ENCODE data around the gene RBMX. TPM values are rescaled to one million over a fixed set of nuclear protein-coding genes. Genes with fewer than 3 reads are reported as not detected.

Gene RBMX
- total and polyA plus RNA-seq, 2 of the 13 experiments (the other 11 are each of a cell fraction or from before 2014, with no cell fraction given): 114 to 254 TPM

DNA sequence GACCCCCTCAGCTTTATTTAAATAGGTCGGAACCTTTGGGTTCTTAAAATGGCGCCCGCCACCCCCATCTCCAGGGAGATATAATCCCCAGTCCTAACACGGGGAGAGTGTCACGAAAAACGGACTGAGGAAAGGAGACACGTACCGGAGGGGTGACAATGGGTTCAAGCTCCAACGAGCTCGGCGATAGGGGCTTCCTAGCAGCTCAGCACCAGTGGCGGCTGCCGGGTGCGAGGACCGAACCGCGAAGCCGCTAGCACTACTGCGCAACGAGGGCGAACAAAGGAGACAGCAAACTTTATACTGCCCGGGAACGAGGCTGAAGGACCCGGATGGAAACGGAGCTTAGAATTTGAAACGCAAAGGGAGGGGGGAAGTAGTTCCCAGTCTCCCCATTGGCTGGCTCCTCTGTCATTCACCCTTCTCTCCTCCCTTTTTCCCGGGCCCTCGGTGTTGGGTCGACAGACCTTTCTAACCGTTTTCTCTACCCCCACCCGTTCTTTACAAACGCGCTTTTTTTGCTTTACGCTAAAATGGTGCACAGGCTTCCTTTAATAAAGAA is at the start of gene RBMX (continued):
- TF ChIP-seq, protein P1, sequence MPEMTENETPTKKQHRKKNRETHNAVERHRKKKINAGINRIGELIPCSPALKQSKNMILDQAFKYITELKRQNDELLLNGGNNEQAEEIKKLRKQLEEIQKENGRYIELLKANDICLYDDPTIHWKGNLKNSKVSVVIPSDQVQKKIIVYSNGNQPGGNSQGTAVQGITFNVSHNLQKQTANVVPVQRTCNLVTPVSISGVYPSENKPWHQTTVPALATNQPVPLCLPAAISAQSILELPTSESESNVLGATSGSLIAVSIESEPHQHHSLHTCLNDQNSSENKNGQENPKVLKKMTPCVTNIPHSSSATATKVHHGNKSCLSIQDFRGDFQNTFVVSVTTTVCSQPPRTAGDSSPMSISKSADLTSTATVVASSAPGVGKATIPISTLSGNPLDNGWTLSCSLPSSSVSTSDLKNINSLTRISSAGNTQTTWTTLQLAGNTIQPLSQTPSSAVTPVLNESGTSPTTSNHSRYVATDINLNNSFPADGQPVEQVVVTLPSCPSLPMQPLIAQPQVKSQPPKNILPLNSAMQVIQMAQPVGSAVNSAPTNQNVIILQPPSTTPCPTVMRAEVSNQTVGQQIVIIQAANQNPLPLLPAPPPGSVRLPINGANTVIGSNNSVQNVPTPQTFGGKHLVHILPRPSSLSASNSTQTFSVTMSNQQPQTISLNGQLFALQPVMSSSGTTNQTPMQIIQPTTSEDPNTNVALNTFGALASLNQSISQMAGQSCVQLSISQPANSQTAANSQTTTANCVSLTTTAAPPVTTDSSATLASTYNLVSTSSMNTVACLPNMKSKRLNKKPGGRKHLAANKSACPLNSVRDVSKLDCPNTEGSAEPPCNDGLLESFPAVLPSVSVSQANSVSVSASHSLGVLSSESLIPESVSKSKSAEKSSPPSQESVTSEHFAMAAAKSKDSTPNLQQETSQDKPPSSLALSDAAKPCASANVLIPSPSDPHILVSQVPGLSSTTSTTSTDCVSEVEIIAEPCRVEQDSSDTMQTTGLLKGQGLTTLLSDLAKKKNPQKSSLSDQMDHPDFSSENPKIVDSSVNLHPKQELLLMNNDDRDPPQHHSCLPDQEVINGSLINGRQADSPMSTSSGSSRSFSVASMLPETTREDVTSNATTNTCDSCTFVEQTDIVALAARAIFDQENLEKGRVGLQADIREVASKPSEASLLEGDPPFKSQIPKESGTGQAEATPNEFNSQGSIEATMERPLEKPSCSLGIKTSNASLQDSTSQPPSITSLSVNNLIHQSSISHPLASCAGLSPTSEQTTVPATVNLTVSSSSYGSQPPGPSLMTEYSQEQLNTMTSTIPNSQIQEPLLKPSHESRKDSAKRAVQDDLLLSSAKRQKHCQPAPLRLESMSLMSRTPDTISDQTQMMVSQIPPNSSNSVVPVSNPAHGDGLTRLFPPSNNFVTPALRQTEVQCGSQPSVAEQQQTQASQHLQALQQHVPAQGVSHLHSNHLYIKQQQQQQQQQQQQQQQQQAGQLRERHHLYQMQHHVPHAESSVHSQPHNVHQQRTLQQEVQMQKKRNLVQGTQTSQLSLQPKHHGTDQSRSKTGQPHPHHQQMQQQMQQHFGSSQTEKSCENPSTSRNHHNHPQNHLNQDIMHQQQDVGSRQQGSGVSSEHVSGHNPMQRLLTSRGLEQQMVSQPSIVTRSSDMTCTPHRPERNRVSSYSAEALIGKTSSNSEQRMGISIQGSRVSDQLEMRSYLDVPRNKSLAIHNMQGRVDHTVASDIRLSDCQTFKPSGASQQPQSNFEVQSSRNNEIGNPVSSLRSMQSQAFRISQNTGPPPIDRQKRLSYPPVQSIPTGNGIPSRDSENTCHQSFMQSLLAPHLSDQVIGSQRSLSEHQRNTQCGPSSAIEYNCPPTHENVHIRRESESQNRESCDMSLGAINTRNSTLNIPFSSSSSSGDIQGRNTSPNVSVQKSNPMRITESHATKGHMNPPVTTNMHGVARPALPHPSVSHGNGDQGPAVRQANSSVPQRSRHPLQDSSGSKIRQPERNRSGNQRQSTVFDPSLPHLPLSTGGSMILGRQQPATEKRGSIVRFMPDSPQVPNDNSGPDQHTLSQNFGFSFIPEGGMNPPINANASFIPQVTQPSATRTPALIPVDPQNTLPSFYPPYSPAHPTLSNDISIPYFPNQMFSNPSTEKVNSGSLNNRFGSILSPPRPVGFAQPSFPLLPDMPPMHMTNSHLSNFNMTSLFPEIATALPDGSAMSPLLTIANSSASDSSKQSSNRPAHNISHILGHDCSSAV (CRISPR knock-in tag; IDR thresholded peaks at IDR 0.05; ENCODE audit: borderline replicate concordance): no peak
- TF ChIP-seq ZFP36 (IDR thresholded peaks at IDR 0.05; ENCODE audit: borderline replicate concordance, low read depth, low read length, partially characterized antibody) (no peak), KAT2B (IDR thresholded peaks at IDR 0.05; ENCODE audit: borderline replicate concordance, low read depth, low read length) (no peak), ZFY (CRISPR knock-in tag; IDR thresholded peaks at IDR 0.05) (0 out of 2 replicates have a peak, but pooled peaks have one; percentile 16), NR2C2 (CRISPR knock-in tag; IDR thresholded peaks at IDR 0.05; ENCODE audit: borderline replicate concordance) (peak; percentile 66), ZGPAT (CRISPR knock-in tag; IDR thresholded peaks at IDR 0.05) (no peak; the same call in 1 of the 2 replicates), KDM5B (CRISPR knock-in tag; IDR thresholded peaks at IDR 0.05; ENCODE audit: borderline replicate concordance) (no peak; the same call in 1 of the 2 replicates), ZNF724P (CRISPR knock-in tag; IDR thresholded peaks at IDR 0.05; ENCODE audit: borderline replicate concordance) (no peak), TBX2 (CRISPR knock-in tag; IDR thresholded peaks at IDR 0.05; ENCODE audit: borderline replicate concordance) (peak; percentile 41; the same call in 1 of the 2 replicates), ZNF549 (CRISPR knock-in tag; IDR thresholded peaks at IDR 0.05) (no peak), ZNF720 (CRISPR knock-in tag; IDR thresholded peaks at IDR 0.05) (no peak), ZNF10 (CRISPR knock-in tag; IDR thresholded peaks at IDR 0.05; ENCODE audit: borderline replicate concordance, low read depth) (no peak), CBX2 (IDR thresholded peaks at IDR 0.05; ENCODE audit: low read depth, low read length) (no peak), CBX2 (CRISPR knock-in tag; IDR thresholded peaks at IDR 0.05; ENCODE audit: low read depth) (no peak), GATAD1 (CRISPR knock-in tag; IDR thresholded peaks at IDR 0.05) (no peak)

Measured in HepG2 (cell line).